K562 (cell line): ENCODE results near the gene CCDC78. TPM values are rescaled to one million over a fixed set of nuclear protein-coding genes. Genes with fewer than 3 reads are reported as not detected.
A peak's percentile ranks its signal among the peaks of the same experiment; 100 is the strongest.

Experiments
- AFF4 ChIP-seq: sonication (generic); formaldehyde crosslinking; IDR thresholded peaks from 2 replicates; pipeline ENCODE4 v1.8.0; 2023; ENCODE audit warnings: mild to moderate bottlenecking, missing genetic modification reagents
- FOXA3 ChIP-seq, 2 experiments: fragments of 450-650 bp in 1 of 2; sonication (generic) in 1 of 2; formaldehyde crosslinking; IDR thresholded peaks in 1 of 2; conservative IDR thresholded peaks in 1 of 2; 2 replicates each; pipeline versions ENCODE4 v1.4.0 to v1.8.0; 2020 to 2022; ENCODE audit warnings: mild to moderate bottlenecking in 2 of 2, missing genetic modification reagents in 1 of 2
- HDAC6 ChIP-seq: IDR thresholded peaks from 2 replicates; pipeline ENCODE4 v1.6.1; 2012; ENCODE audit warnings: low read depth, mild to moderate bottlenecking, control low read depth, inconsistent platforms, low read length, moderate library complexity
- HDAC8 ChIP-seq: fragments of 450-650 bp; IDR thresholded peaks from 2 replicates; pipeline ENCODE4 v1.6.1; 2016; ENCODE audit warnings: mild to moderate bottlenecking, missing genetic modification characterization, moderate library complexity, missing compliant biosample characterization
- KLF16 ChIP-seq: IDR thresholded peaks from 2 replicates; pipeline ENCODE4 v1.6.1; 2016; ENCODE audit warnings: antibody characterized with exemption
- NR2C2 ChIP-seq, 2 experiments: fragments of 200-800 bp in 1 of 2; sonication (Bioruptor generic) in 1 of 2; sonication (generic) in 1 of 2; formaldehyde crosslinking in 1 of 2; IDR thresholded peaks; 2 replicates each; pipeline versions ENCODE4 v1.6.1 to v1.8.0; 2016 to 2022; ENCODE audit warnings: mild to moderate bottlenecking in 1 of 2, missing compliant biosample characterization in 1 of 2, missing genetic modification characterization in 1 of 2, missing genetic modification reagents in 1 of 2
- NR3C1 ChIP-seq: sonication (generic); formaldehyde crosslinking; IDR thresholded peaks from 2 replicates; pipeline ENCODE4 v1.8.1; 2022; ENCODE audit warnings: missing genetic modification reagents
- NRF1 ChIP-seq, 2 experiments: fragments of 450-650 bp; IDR thresholded peaks in 1 of 2; conservative IDR thresholded peaks in 1 of 2; 2 replicates each; pipeline ENCODE4 v1.6.1; 2014; ENCODE audit warnings: mild to moderate bottlenecking in 2 of 2
- PPARD ChIP-seq: fragments of 250-450 bp; sonication (Bioruptor Pico); IDR thresholded peaks from 2 replicates; pipeline ENCODE4 v1.8.0; 2022; ENCODE audit warnings: inconsistent platforms, mild to moderate bottlenecking, moderate library complexity
- SIN3B ChIP-seq: fragments of 450-650 bp; IDR thresholded peaks from 2 replicates; pipeline ENCODE4 v1.6.1; 2017; ENCODE audit warnings: low read depth, mild to moderate bottlenecking, moderate library complexity
- TEAD1 ChIP-seq, 2 experiments: fragments of 450-650 bp in 1 of 2; sonication (generic) in 1 of 2; formaldehyde crosslinking; IDR thresholded peaks; 2 replicates each; pipeline versions ENCODE4 v1.4.0 to v1.8.0; 2020 to 2022; ENCODE audit warnings: mild to moderate bottlenecking in 2 of 2, missing genetic modification reagents in 1 of 2
- TFAM ChIP-seq: fragments of 250-450 bp; sonication (Bioruptor Pico); conservative IDR thresholded peaks from 2 replicates; pipeline ENCODE4 v1.5.0; 2021; ENCODE audit warnings: mild to moderate bottlenecking, moderate library complexity
- polyA plus RNA-seq, 8 experiments: library from polyadenylated mRNA; depleted of rRNA in 4 of 8; stranded (reverse) in 5 of 8; unstranded in 3 of 8; fragments of >200 nt; fragmentation: Nextera tagmentation in 2 of 8; fragmentation: Illumina TruSeq in 1 of 8; extraction: Ambion mirVana in 2 of 8; extraction: Trizol in 1 of 8; gene quantifications; 2 replicates each; pipeline versions ENCODE4 v1.2.1 to v1.2.3, GENCODE V29; 2011 to 2014; ENCODE audit warnings: inconsistent platforms in 1 of 8, missing spikeins in 1 of 8
- total RNA-seq, 7 experiments: library from RNA; depleted of rRNA in 6 of 7; stranded (reverse); fragments of >200 nt in 6 of 7; fragmentation: Illumina TruSeq in 2 of 7; extraction: Trizol in 2 of 7; gene quantifications; 2 replicates each; pipeline versions ENCODE4 v1.2.1 to v1.2.3, GENCODE V29; 2011 to 2021; ENCODE audit warnings: low replicate concordance in 1 of 7
- TF ChIP-seq, protein P1 (sequence below), 2 experiments: fragments of 450-650 bp; formaldehyde crosslinking in 1 of 2; IDR thresholded peaks; 2 replicates each; pipeline versions ENCODE4 v1.4.0 to v1.6.1; 2014 to 2020; ENCODE audit warnings: mild to moderate bottlenecking in 2 of 2, borderline replicate concordance in 1 of 2, low read depth in 1 of 2

Gene CCDC78
- total and polyA plus RNA-seq, 9 of the 15 experiments (the other 6 are each of a cell fraction or from before 2014, with no cell fraction given) = 0.24 to 17.7 (median 2.9) TPM

- TF ChIP-seq, protein P1, sequence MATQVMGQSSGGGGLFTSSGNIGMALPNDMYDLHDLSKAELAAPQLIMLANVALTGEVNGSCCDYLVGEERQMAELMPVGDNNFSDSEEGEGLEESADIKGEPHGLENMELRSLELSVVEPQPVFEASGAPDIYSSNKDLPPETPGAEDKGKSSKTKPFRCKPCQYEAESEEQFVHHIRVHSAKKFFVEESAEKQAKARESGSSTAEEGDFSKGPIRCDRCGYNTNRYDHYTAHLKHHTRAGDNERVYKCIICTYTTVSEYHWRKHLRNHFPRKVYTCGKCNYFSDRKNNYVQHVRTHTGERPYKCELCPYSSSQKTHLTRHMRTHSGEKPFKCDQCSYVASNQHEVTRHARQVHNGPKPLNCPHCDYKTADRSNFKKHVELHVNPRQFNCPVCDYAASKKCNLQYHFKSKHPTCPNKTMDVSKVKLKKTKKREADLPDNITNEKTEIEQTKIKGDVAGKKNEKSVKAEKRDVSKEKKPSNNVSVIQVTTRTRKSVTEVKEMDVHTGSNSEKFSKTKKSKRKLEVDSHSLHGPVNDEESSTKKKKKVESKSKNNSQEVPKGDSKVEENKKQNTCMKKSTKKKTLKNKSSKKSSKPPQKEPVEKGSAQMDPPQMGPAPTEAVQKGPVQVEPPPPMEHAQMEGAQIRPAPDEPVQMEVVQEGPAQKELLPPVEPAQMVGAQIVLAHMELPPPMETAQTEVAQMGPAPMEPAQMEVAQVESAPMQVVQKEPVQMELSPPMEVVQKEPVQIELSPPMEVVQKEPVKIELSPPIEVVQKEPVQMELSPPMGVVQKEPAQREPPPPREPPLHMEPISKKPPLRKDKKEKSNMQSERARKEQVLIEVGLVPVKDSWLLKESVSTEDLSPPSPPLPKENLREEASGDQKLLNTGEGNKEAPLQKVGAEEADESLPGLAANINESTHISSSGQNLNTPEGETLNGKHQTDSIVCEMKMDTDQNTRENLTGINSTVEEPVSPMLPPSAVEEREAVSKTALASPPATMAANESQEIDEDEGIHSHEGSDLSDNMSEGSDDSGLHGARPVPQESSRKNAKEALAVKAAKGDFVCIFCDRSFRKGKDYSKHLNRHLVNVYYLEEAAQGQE (IDR thresholded peaks at IDR 0.05; ENCODE audit: borderline replicate concordance) = peak; percentile 99
- TF ChIP-seq, protein P1 (CRISPR knock-in tag; IDR thresholded peaks at IDR 0.05; ENCODE audit: low read depth) = peak; percentile 99
- peak; percentile 77; the same call in 1 of the 2 replicates for TF ChIP-seq NR2C2 (CRISPR knock-in tag; IDR thresholded peaks at IDR 0.05)
- no peak for TF ChIP-seq NR2C2 (tag; IDR thresholded peaks at IDR 0.05)
- TF ChIP-seq NRF1 (conservative IDR thresholded peaks at IDR 0.05 in 1 of 2, IDR thresholded peaks at IDR 0.05 in 1 of 2) = no peak
- no peak for TF ChIP-seq HDAC6
- TF ChIP-seq FOXA3 (CRISPR knock-in tag; conservative IDR thresholded peaks at IDR 0.05 in 1 of 2, IDR thresholded peaks at IDR 0.05 in 1 of 2) = 0 out of 4 replicates have a peak, but pooled peaks of 1 of the 2 experiments have one; percentile 40
- peak; percentile 88; the same call in 1 of the 2 replicates for TF ChIP-seq NR3C1 (CRISPR knock-in tag)
- TF ChIP-seq HDAC8 (tag) = no peak
- no peak for TF ChIP-seq TFAM (CRISPR knock-in tag)
- TF ChIP-seq SIN3B = 0 out of 2 replicates have a peak, but pooled peaks have one; percentile 24
- TF ChIP-seq AFF4 (CRISPR knock-in tag) = no peak
- no peak for TF ChIP-seq KLF16
- no peak for TF ChIP-seq PPARD (CRISPR knock-in tag)
- peak in 1 of 2 experiments; percentile 79; a peak in 1 of 4 replicates for TF ChIP-seq TEAD1 (CRISPR knock-in tag; IDR thresholded peaks at IDR 0.05)
Observed at GRCh38 chr16:700684-701584, 25.3 kb downstream of the CCDC78 start (continued).
